ENCODE results near the gene TNFRSF4. TPM values are rescaled to one million over a fixed set of nuclear protein-coding genes. Genes with fewer than 3 reads are reported as not detected.

The TNFRSF4 gene
- total RNA-seq, 1 experiment from 2014 or later, result 0.37 TPM

DNA sequence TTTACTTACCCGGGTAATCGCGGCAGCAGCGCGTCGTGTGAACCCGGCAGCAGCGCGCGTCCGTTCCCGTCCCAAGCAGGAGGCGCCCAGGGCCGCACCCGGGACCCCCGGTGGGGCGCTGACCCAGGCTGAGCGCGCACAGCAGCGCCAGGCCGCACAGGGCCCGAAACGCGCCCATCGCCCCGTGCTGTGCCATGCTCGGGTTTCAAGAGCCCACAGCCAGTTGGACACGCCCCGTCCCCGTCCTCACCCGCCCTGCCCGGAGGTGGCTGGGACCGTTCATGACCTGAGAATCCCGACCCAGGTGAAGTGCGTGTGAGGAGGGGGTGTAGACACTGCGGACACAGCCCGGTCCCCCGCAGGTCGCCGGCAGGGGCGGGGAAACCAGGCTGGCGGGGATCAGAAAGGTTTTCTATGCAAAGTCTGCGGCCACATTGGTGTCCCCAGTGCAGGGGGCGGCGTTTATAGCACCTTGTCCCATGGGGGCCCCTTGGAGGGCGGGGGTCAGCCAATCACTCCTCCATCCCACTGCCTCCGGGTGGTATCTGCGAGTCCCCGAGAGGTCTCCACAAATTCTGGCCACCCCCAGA is 7.5 kb downstream of the TNFRSF4 start, which contains the start of gene TNFRSF18:
TSS of gene TNFRSF18 (minus strand) at position 217 of the 590 bp plus-strand sequence. CDS start at position 196, 21 bp downstream.
- ChIA-PET RAD21 (ENCODE audit: low non-redundant PET in 1 of 2, low total read pairs in 2 of 2, uncharacterized antibody in 2 of 2, unreplicated experiment in 2 of 2) (no interaction called here), CTCF (no interaction called here), POLR2A (no interaction called here)
- Histone ChIP-seq H3K4me2 (ENCODE audit: low read length) (peak within 1 kb of the TSS; percentile 97), H3K9me2 (ENCODE audit: insufficient read depth) (no peaks in the 10 kb centered on the region), H3K27ac (ENCODE audit: low read depth, low read length) (peak within 1 kb of the TSS; percentile 94), H3K4me3 (replicated peaks in 1 of 2; ENCODE audit: low read depth in 1 of 2, low read length in 2 of 2) (peak within 1 kb of the TSS; percentile 67 to 70), H3K9me3 (ENCODE audit: control insufficient read depth in 1 of 2, insufficient read depth in 1 of 2, low read depth in 1 of 2, low read length in 2 of 2) (no peaks in the 10 kb centered on the region), H3K36me3 (ENCODE audit: control insufficient read depth in 1 of 2, insufficient read depth in 2 of 2, low read length in 2 of 2) (no peaks in the 10 kb centered on the region), H4K20me1 (ENCODE audit: insufficient read depth) (no peaks in the 10 kb centered on the region), H3K79me2 (ENCODE audit: insufficient read depth, low read length) (peaks cover 8% of the 10 kb centered on the region; the same call in 1 of the 2 replicates), H2AFZ (ENCODE audit: low read depth, low read length, poor library complexity, severe bottlenecking) (no peak within 1 kb of the TSS), H3K4me1 (ENCODE audit: control insufficient read depth in 1 of 2, insufficient read depth in 2 of 2, low read length in 2 of 2) (peaks cover 30 to 39% of the 10 kb centered on the region in 2 experiments), H3K27me3 (ENCODE audit: insufficient read depth, low read length) (no peaks in the 10 kb centered on the region), H3K9ac (ENCODE audit: low read length) (peak within 1 kb of the TSS; percentile 83)
- DNase-seq (ENCODE audit: low read depth, low spot score) (peak; percentile 23), ATAC-seq (peak; percentile 75)
- no peak for TF ChIP-seq EGR1 (IDR thresholded peaks at IDR 0.05; ENCODE audit: low read depth)
- no peak for TF ChIP-seq SP1 (IDR thresholded peaks at IDR 0.05; ENCODE audit: low read depth)
- TF ChIP-seq RAD21 (IDR thresholded peaks at IDR 0.05; ENCODE audit: low read depth), result no peak
- TF ChIP-seq, protein P1, sequence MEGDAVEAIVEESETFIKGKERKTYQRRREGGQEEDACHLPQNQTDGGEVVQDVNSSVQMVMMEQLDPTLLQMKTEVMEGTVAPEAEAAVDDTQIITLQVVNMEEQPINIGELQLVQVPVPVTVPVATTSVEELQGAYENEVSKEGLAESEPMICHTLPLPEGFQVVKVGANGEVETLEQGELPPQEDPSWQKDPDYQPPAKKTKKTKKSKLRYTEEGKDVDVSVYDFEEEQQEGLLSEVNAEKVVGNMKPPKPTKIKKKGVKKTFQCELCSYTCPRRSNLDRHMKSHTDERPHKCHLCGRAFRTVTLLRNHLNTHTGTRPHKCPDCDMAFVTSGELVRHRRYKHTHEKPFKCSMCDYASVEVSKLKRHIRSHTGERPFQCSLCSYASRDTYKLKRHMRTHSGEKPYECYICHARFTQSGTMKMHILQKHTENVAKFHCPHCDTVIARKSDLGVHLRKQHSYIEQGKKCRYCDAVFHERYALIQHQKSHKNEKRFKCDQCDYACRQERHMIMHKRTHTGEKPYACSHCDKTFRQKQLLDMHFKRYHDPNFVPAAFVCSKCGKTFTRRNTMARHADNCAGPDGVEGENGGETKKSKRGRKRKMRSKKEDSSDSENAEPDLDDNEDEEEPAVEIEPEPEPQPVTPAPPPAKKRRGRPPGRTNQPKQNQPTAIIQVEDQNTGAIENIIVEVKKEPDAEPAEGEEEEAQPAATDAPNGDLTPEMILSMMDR (IDR thresholded peaks at IDR 0.05 in 2 of 3, conservative IDR thresholded peaks at IDR 0.05 in 1 of 3; ENCODE audit: borderline replicate concordance in 1 of 3, insufficient read depth in 1 of 3, low read depth in 2 of 3, low read length in 2 of 3), result no peak
- no peak for TF ChIP-seq YY1 (IDR thresholded peaks at IDR 0.05; ENCODE audit: extremely low read depth, insufficient replicate concordance, low read depth, low read length)
- TF ChIP-seq ZNF274 (IDR thresholded peaks at IDR 0.05; ENCODE audit: low read depth, low read length), result no peak
- peak; percentile 80; the same call in 1 of the 2 replicates for TF ChIP-seq ZFX (IDR thresholded peaks at IDR 0.05)
- TF ChIP-seq, protein P2, sequence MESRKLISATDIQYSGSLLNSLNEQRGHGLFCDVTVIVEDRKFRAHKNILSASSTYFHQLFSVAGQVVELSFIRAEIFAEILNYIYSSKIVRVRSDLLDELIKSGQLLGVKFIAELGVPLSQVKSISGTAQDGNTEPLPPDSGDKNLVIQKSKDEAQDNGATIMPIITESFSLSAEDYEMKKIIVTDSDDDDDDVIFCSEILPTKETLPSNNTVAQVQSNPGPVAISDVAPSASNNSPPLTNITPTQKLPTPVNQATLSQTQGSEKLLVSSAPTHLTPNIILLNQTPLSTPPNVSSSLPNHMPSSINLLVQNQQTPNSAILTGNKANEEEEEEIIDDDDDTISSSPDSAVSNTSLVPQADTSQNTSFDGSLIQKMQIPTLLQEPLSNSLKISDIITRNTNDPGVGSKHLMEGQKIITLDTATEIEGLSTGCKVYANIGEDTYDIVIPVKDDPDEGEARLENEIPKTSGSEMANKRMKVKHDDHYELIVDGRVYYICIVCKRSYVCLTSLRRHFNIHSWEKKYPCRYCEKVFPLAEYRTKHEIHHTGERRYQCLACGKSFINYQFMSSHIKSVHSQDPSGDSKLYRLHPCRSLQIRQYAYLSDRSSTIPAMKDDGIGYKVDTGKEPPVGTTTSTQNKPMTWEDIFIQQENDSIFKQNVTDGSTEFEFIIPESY (IDR thresholded peaks at IDR 0.05; ENCODE audit: extremely low read depth, insufficient replicate concordance, low read length), result no peak
- TF ChIP-seq POLR2AphosphoS5 (IDR thresholded peaks at IDR 0.05; ENCODE audit: low read depth, low read length), result peak; percentile 73
- TF ChIP-seq FOSL1 (IDR thresholded peaks at IDR 0.05; ENCODE audit: low read depth), result no peak
- TF ChIP-seq ELF1 (IDR thresholded peaks at IDR 0.05; ENCODE audit: borderline replicate concordance, low read depth), result no peak
- TF ChIP-seq POLR2A (IDR thresholded peaks at IDR 0.05; ENCODE audit: borderline replicate concordance, extremely low read depth, insufficient read depth, insufficient read length), result no peak
- no peak for TF ChIP-seq SIN3A (IDR thresholded peaks at IDR 0.05; ENCODE audit: low read depth)
- TF ChIP-seq, protein P3, sequence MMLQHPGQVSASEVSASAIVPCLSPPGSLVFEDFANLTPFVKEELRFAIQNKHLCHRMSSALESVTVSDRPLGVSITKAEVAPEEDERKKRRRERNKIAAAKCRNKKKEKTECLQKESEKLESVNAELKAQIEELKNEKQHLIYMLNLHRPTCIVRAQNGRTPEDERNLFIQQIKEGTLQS (IDR thresholded peaks at IDR 0.05), result no peak
- TF ChIP-seq, protein P4, sequence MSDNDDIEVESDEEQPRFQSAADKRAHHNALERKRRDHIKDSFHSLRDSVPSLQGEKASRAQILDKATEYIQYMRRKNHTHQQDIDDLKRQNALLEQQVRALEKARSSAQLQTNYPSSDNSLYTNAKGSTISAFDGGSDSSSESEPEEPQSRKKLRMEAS (IDR thresholded peaks at IDR 0.05), result peak; percentile 75
- no peak for TF ChIP-seq EZH2 (IDR thresholded peaks at IDR 0.05)
- no peak for TF ChIP-seq CBX3 (IDR thresholded peaks at IDR 0.05; ENCODE audit: low read depth)
- TF ChIP-seq JUND (IDR thresholded peaks at IDR 0.05), result no peak
- TF ChIP-seq CEBPB (IDR thresholded peaks at IDR 0.05; ENCODE audit: low read depth), result no peak
- TF ChIP-seq, protein P5, sequence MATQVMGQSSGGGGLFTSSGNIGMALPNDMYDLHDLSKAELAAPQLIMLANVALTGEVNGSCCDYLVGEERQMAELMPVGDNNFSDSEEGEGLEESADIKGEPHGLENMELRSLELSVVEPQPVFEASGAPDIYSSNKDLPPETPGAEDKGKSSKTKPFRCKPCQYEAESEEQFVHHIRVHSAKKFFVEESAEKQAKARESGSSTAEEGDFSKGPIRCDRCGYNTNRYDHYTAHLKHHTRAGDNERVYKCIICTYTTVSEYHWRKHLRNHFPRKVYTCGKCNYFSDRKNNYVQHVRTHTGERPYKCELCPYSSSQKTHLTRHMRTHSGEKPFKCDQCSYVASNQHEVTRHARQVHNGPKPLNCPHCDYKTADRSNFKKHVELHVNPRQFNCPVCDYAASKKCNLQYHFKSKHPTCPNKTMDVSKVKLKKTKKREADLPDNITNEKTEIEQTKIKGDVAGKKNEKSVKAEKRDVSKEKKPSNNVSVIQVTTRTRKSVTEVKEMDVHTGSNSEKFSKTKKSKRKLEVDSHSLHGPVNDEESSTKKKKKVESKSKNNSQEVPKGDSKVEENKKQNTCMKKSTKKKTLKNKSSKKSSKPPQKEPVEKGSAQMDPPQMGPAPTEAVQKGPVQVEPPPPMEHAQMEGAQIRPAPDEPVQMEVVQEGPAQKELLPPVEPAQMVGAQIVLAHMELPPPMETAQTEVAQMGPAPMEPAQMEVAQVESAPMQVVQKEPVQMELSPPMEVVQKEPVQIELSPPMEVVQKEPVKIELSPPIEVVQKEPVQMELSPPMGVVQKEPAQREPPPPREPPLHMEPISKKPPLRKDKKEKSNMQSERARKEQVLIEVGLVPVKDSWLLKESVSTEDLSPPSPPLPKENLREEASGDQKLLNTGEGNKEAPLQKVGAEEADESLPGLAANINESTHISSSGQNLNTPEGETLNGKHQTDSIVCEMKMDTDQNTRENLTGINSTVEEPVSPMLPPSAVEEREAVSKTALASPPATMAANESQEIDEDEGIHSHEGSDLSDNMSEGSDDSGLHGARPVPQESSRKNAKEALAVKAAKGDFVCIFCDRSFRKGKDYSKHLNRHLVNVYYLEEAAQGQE (IDR thresholded peaks at IDR 0.05; ENCODE audit: low read depth), result no peak
- TF ChIP-seq EZH2phosphoT487 (IDR thresholded peaks at IDR 0.05; ENCODE audit: borderline replicate concordance), result no peak
- BruUV-seq (replicated peaks), result no TSS peak
- intact Hi-C loops (cut with micrococcal nuclease), result loop anchor here (5.0 kb wide), 1 partner anchor 44 kb away; no protein-coding TSS in a partner anchor

Measured in HCT116 (cell line).